Neural crest cell (in vitro differentiated cells): ENCODE data around the gene RHOC. TPM values are rescaled to one million over a fixed set of nuclear protein-coding genes. Genes with fewer than 3 reads are reported as not detected.

Source experiments
- DNase-seq: peaks from one replicate; pipeline ENCODE4 v3.0.0; 2021; ENCODE audit warnings: low read depth, mixed read lengths, low spot score
- H3K27ac Mint-ChIP-seq: one replicate; pipeline ENCODE4 v1.8.0; 2021; ENCODE audit warnings: mild to moderate bottlenecking, mixed read lengths; ENCODE audit not compliant: unreplicated experiment
- H3K27me3 Mint-ChIP-seq: 2 replicates; pipeline ENCODE4 v1.8.0; 2021; ENCODE audit warnings: low read depth, mild to moderate bottlenecking, mixed read lengths
- H3K36me3 Mint-ChIP-seq: 2 replicates; pipeline ENCODE4 v1.8.0; 2021; ENCODE audit warnings: low read depth, mild to moderate bottlenecking, mixed read lengths
- H3K4me1 Mint-ChIP-seq: 2 replicates; pipeline ENCODE4 v1.8.0; 2021; ENCODE audit warnings: mixed read lengths
- H3K4me3 Mint-ChIP-seq: one replicate; pipeline ENCODE4 v1.8.0; 2021; ENCODE audit warnings: mild to moderate bottlenecking, mixed read lengths
- H3K9me3 Mint-ChIP-seq: 2 replicates; pipeline ENCODE4 v1.8.0; 2021; ENCODE audit warnings: mixed read lengths
- long read RNA-seq: library from polyadenylated mRNA; unstranded; transcript quantifications from one replicate; pipeline ENCODE4 v2.0.0, GENCODE V29; 2020
- total RNA-seq: library from RNA; stranded (reverse); gene quantifications from 2 replicates; pipeline ENCODE4 v1.2.1, GENCODE V29; 2021
- TF ChIP-seq, protein P1 (sequence below): fragments of 200-600 bp; sonication (generic); conservative IDR thresholded peaks from 2 replicates; pipeline ENCODE4 v1.5.0; 2021; ENCODE audit warnings: antibody characterized with exemption, mild to moderate bottlenecking

Gene RHOC
- total RNA-seq: 114 and 125 TPM in 2 replicates
- long read RNA-seq, transcript RHOC-202 (6 exons, 1,418 nt): minor isoform, 6 of 33 reads
- long read RNA-seq, transcript RHOC-208 (5 exons, 1,355 nt): major isoform, 21 of 33 reads
- long read RNA-seq, partial matches to known transcripts: 4 of 33 reads
- long read RNA-seq, other reads (novel, unspliced or antisense): 2 of 33 reads

DNA sequence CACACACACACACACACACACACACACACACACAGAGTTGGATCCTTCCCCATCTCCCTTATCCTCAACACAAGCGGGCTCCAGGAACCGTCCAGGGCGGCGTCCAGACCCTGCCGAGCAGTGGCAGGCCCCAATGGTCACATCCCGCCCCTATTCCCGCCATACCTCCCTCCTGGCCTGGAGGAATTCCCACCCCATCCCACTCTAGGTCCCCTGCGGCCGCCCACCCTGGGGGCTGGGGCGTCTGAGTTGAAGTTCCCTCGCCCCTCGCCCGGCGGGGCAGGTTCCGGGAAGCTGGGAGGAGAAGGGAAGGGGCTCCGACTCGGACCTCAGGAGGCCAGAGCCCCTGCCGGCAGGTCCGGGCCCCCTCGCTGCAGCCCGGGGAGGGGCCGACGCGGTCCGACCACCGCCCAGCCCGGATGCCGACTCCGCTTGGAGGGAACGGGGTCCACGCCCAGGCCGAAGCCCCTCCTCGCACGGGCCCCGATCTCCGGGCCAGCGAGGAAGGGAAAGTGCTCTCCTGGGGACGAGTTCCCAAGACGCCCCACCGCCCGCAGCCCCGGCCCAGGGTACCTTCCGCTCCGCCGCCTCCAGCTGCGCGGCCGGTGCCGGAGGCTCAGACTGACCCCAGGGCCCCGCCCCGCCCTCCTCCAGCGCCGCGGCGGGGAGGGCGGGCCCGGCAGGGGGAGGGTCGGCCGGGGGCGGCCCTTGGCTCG lies at the start of gene RHOC:
Gene RHOC, minus strand, starts transcription at position 623 of the 716 bp plus-strand sequence. CDS start 3,328 bp downstream, outside the sequence.
- H3K27me3 Mint-ChIP-seq: peaks cover 25% of the 10 kb centered on the region
- TF ChIP-seq, protein P1, sequence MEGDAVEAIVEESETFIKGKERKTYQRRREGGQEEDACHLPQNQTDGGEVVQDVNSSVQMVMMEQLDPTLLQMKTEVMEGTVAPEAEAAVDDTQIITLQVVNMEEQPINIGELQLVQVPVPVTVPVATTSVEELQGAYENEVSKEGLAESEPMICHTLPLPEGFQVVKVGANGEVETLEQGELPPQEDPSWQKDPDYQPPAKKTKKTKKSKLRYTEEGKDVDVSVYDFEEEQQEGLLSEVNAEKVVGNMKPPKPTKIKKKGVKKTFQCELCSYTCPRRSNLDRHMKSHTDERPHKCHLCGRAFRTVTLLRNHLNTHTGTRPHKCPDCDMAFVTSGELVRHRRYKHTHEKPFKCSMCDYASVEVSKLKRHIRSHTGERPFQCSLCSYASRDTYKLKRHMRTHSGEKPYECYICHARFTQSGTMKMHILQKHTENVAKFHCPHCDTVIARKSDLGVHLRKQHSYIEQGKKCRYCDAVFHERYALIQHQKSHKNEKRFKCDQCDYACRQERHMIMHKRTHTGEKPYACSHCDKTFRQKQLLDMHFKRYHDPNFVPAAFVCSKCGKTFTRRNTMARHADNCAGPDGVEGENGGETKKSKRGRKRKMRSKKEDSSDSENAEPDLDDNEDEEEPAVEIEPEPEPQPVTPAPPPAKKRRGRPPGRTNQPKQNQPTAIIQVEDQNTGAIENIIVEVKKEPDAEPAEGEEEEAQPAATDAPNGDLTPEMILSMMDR: no peak

DNA sequence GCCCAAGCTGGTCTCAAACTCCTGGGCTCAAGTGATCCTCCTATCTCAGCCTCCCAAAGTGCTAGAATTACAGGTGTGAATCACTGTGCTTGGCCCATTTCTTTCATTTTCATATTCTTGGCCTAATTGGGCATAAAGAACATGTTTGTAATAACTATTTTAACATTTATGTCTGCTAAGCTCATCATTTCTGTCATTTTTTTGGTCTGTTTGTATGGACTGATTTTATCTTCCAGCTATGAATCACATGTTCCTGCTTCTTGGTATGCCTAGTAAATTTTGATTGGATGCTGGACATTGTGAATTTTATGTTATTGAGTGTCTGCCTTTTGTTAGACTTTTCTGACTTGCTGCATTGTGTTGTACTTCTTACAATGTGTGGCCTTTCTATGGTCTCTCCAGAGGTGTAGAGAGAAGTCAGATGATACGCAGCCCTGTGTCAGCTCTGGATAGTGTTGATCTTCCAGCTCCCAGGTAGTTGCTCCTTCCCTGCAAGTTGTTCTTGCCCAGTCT lies 47.2 kb upstream of the RHOC start:
- TF ChIP-seq, protein P1: no peak
- no peak overlapping the region for H3K4me3 Mint-ChIP-seq
- H3K36me3 Mint-ChIP-seq: peaks cover 3% of the 10 kb centered on the region
- no peaks in the 10 kb centered on the region for H3K27me3 Mint-ChIP-seq
- no peak overlapping the region for H3K27ac Mint-ChIP-seq
- H3K4me1 Mint-ChIP-seq: peaks cover 7% of the 10 kb centered on the region
- H3K9me3 Mint-ChIP-seq: no peaks in the 10 kb centered on the region
- DNase-seq: no peak

More for the DNA sequence above, at the start of gene RHOC:
- Mint-ChIP-seq H3K4me3 (peak within 1 kb of the TSS; percentile 94), H3K36me3 (no peaks in the 10 kb centered on the region), H3K27ac (no peak within 1 kb of the TSS), H3K9me3 (no peaks in the 10 kb centered on the region), H3K4me1 (peaks cover 55% of the 10 kb centered on the region)
- DNase-seq: peak; percentile 59

DNA sequence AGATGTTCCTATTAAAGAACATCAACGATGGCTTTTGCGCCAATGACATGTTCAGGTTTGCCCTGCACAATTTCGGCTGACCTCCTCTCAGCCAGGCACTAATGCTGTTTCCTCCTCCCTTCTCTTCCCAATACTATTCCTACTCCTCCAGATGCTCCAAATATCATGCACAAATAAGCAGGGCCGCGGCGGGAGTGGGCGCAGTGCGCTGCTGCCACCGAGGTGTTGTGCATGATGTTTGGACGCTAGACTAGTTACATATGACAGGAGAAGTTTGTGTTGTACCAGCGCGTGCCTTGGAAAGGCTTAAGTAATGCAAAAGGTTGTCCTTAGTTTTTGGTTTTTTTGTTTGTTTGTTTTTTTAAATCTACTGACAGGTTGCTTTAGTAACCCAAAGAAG lies 41.5 kb upstream of the RHOC start:
- Mint-ChIP-seq H3K36me3 (no peaks in the 10 kb centered on the region), H3K9me3 (peaks cover 5% of the 10 kb centered on the region), H3K27me3 (peaks cover 19% of the 10 kb centered on the region), H3K4me1 (peaks cover 4% of the 10 kb centered on the region), H3K27ac (no peak overlapping the region), H3K4me3 (no peak overlapping the region)
- TF ChIP-seq, protein P1: no peak
- no peak for DNase-seq

DNA sequence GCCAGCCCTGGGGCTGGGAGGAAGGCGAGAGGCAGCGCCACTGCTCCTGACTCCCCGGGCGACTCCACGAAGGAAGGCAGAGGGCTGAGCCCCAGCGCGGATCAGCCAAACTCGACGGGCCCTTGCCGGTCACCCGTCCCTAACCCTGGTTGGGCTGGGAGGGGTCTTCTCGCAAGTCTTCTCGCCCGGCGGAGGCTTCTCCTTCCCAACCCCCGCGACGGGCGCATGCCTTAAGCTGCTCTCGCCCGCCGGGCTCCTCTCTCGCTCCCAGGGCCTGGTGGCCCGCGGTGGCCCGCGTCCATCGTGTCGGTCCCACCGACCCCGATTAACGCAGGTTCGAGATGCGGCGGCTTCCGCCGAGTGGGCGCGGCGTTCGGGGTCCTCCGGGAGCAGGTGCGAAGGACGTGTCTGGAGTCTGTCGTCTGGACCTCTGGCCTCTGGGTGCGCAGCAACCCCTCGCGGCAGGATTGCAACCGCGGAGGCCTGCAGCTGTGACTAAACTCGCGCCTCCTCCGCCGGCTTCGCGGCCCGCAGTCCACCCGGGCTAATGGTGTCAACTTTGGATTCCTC lies 37.2 kb upstream of the RHOC start:
- Mint-ChIP-seq H3K4me3 (no peak overlapping the region), H3K27ac (no peak overlapping the region), H3K4me1 (peaks cover 4% of the 10 kb centered on the region), H3K36me3 (no peaks in the 10 kb centered on the region), H3K9me3 (peaks cover 5% of the 10 kb centered on the region), H3K27me3 (peaks cover 44% of the 10 kb centered on the region)
- no peak for DNase-seq
- TF ChIP-seq, protein P1: no peak

DNA sequence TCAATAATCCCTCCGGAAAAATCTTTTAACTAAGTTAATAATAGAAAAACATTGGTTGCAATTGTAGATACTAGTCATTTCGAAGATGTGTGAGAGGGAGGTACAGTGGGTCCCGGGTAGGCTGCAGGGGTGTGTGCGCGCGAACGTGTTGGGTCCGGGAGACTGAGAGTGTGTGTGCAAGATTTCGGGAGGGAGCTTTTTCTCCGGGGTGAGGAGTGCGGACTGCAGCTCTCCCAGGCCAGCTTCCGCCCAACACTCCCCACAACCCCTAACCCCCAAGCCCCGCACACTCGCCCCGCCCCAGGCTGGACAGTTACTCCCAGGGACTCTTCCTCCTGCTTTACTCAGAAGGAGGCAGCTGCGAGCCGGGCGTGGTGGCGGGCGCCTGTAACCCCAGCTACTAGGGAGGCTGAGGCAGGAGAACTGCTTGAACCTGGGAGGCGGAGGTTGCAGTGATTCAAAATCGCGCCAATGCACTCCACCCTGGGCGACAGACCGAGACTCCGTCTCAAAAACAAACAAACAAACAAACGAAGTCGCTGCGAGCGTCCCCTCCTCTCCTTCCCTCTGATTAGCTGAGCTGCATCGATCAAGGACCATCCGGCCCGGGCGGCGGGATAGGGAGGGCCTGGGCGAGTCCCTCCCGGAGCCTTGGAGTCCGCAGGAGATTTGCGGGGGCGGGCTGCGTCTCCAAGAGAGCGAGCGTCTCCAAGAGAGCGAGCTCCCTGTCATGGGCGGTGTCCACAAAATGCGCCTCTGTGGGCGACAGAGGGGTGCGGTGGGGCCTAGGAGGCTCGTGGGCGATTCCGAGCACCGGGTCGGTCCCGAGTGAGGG lies 36.5 kb upstream of the RHOC start:
- peaks cover 49% of the 10 kb centered on the region for H3K27me3 Mint-ChIP-seq
- no peak overlapping the region for H3K4me3 Mint-ChIP-seq
- no peak overlapping the region for H3K27ac Mint-ChIP-seq
- TF ChIP-seq, protein P1: no peak
- H3K9me3 Mint-ChIP-seq: peaks cover 5% of the 10 kb centered on the region
- DNase-seq: no peak
- peaks cover 4% of the 10 kb centered on the region for H3K4me1 Mint-ChIP-seq
- H3K36me3 Mint-ChIP-seq: no peaks in the 10 kb centered on the region
